BE2C (cell line): ENCODE data around the gene OR4P4. TPM values are rescaled to one million over a fixed set of nuclear protein-coding genes. Genes with fewer than 3 reads are reported as not detected.

Experiments used
- DNase-seq: peaks from one replicate; pipeline ENCODE4 v3.0.0-alpha.2; 2020
- H3K27me3 ChIP-seq: fragments of 250-450 bp; sonication (Bioruptor Pico); 2 replicates; pipeline ENCODE4 v1.5.1; 2020; ENCODE audit warnings: mild to moderate bottlenecking
- H3K36me3 ChIP-seq: fragments of 250-450 bp; sonication (Bioruptor Pico); 2 replicates; pipeline ENCODE4 v1.5.1; 2020; ENCODE audit warnings: mild to moderate bottlenecking
- H3K4me1 ChIP-seq: fragments of 250-450 bp; sonication (Bioruptor Pico); 2 replicates; pipeline ENCODE4 v1.5.1; 2020
- H3K4me3 ChIP-seq: 2 replicates; pipeline ENCODE4 v1.5.1; 2011; ENCODE audit warnings: low read depth, low read length
- H3K9me3 ChIP-seq: fragments of 250-450 bp; sonication (Bioruptor Pico); 2 replicates; pipeline ENCODE4 v1.5.1; 2020
- polyA plus RNA-seq: library from polyadenylated mRNA; unstranded; fragments of >200 nt; gene quantifications from one replicate; pipeline ENCODE4 v1.2.1, GENCODE V29; 2012; ENCODE audit warnings: low read depth, missing spikeins; ENCODE audit not compliant: insufficient read length, insufficient read depth
- TF ChIP-seq, protein P1 (sequence below): IDR thresholded peaks from 2 replicates; pipeline ENCODE4 v1.5.1; 2012; ENCODE audit warnings: mild to moderate bottlenecking, low read depth, low read length

OR4P4 gene
- not detected for polyA plus RNA-seq

DNA sequence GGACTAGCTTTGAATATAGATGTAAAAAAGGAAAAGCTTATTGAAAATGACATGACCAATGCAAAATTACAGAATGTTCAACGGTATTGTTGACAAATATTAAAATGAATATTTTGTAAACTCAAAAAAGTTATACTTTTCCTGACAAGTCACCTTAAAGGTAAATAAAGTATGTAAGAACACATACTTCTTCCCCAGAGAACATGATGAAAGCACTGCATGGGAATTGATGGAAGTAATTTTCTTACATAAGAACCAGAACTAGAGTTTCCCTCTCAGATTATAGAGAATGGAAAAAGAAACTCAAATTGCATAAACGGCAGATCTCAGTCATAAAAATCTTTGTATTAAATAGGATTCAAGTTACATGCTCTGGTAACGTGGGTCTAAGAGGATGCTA is at the start of gene OR4P4:
OR4P4 (plus strand) TSS at position 301 of the 400 bp plus-strand sequence.
- Histone ChIP-seq H3K4me3 (no peak within 1 kb of the TSS), H3K9me3 (no peaks in the 10 kb centered on the region), H3K27me3 (no peaks in the 10 kb centered on the region), H3K4me1 (no peaks in the 10 kb centered on the region), H3K36me3 (no peaks in the 10 kb centered on the region)
- DNase-seq, result no peak
- TF ChIP-seq, protein P1, sequence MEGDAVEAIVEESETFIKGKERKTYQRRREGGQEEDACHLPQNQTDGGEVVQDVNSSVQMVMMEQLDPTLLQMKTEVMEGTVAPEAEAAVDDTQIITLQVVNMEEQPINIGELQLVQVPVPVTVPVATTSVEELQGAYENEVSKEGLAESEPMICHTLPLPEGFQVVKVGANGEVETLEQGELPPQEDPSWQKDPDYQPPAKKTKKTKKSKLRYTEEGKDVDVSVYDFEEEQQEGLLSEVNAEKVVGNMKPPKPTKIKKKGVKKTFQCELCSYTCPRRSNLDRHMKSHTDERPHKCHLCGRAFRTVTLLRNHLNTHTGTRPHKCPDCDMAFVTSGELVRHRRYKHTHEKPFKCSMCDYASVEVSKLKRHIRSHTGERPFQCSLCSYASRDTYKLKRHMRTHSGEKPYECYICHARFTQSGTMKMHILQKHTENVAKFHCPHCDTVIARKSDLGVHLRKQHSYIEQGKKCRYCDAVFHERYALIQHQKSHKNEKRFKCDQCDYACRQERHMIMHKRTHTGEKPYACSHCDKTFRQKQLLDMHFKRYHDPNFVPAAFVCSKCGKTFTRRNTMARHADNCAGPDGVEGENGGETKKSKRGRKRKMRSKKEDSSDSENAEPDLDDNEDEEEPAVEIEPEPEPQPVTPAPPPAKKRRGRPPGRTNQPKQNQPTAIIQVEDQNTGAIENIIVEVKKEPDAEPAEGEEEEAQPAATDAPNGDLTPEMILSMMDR, result no peak

DNA sequence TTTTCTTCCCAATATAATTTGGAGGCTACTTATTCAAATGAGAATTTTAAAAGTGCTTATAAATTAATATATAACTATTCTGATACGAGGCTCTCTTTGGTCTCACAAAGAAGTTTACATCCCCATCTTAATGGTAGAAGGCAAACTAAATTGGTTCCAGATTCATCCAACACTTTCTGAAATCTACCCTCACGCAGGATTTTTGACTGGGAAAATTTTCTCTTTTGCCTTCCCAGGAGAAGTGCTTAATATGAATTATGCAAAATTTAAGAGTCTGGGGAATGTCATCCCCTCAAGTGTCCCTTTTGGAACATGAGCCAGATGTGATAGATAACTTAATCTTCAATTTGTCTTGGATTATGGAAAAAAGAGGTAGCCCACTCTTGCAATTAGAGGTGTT is 27.4 kb upstream of the OR4P4 start, which contains the start of gene OR4C11:
OR4C11 (minus strand) TSS at position 101 of the 400 bp plus-strand sequence. CDS start 3,272 bp downstream, outside the sequence.
- no peaks in the 10 kb centered on the region for H3K4me1 ChIP-seq
- no peak for DNase-seq
- H3K9me3 ChIP-seq, result no peaks in the 10 kb centered on the region
- TF ChIP-seq, protein P1, result no peak
- no peak within 1 kb of the TSS for H3K4me3 ChIP-seq
- no peaks in the 10 kb centered on the region for H3K36me3 ChIP-seq
- H3K27me3 ChIP-seq, result no peaks in the 10 kb centered on the region

DNA sequence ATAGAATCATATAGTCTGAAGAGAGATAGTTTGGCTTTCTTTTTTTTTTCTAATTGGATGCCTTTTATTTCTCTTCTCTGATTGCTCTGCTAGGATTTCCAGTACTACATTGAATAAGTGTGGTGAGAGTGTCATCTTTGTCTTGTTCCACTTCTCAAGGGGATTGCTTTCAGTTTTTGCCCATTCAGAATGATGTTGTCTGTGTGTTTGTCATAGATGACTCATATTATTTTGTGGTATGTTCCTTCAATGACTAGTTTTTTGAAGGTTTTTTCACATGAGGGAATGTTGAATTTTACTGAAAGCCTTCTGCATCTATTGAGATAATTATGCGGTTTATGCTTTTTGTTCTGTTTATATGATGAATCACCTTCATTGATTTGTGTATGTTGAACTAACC is 10.4 kb upstream of the OR4P4 start:
- no peaks in the 10 kb centered on the region for H3K27me3 ChIP-seq
- H3K36me3 ChIP-seq, result no peaks in the 10 kb centered on the region
- no peak for DNase-seq
- no peaks in the 10 kb centered on the region for H3K9me3 ChIP-seq
- H3K4me3 ChIP-seq, result no peak overlapping the region
- no peaks in the 10 kb centered on the region for H3K4me1 ChIP-seq
- TF ChIP-seq, protein P1, result no peak

DNA sequence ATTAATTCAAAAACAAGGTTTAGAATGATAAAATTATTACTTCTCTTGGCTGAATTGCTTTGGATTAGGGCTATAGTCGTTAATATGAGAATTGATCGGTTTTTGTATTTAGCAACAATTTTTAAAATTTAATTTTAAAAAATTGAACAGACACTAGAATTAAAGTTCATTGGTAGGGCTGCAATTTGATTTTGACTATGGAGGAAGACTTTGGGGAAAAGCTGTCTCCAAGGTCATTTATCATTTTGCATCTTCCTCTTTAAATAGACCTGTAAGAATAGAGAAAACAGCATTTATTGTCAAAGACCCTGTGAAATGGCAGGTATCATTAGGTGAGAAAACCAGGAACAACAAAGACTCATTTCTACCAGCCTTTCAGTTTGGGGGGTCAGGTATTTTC is 13.1 kb downstream of the OR4P4 start, which contains the start of gene OR4S2:
OR4S2 (plus strand) TSS at position 301 of the 400 bp plus-strand sequence. CDS start 2,577 bp downstream, outside the sequence.
- DNase-seq, result no peak
- TF ChIP-seq, protein P1, result no peak
- Histone ChIP-seq H3K36me3 (no peaks in the 10 kb centered on the region), H3K4me3 (no peak within 1 kb of the TSS), H3K9me3 (no peaks in the 10 kb centered on the region), H3K27me3 (no peaks in the 10 kb centered on the region), H3K4me1 (no peaks in the 10 kb centered on the region)

DNA sequence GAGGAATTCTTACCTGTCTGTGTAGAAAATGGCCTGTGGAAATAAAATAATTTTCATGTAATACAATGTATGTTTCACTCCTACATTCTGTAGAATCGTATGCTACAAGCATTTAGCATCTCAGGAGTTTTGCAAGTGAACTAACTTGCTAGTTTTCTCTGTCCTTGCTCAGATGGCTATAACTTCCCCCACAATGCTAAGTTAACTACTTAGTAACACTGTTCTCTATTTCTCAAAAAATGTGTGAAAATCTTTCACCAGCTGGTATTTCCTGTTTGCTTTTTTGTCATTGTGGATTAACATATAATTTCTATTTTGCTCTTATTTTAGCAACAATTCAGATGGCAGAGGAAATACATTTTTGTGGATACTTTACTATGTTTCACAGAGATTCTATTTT is 17.6 kb downstream of the OR4P4 start:
- no peaks in the 10 kb centered on the region for H3K9me3 ChIP-seq
- H3K4me1 ChIP-seq, result no peaks in the 10 kb centered on the region
- H3K27me3 ChIP-seq, result no peaks in the 10 kb centered on the region
- H3K4me3 ChIP-seq, result no peak overlapping the region
- TF ChIP-seq, protein P1, result no peak
- DNase-seq, result no peak
- H3K36me3 ChIP-seq, result no peaks in the 10 kb centered on the region

DNA sequence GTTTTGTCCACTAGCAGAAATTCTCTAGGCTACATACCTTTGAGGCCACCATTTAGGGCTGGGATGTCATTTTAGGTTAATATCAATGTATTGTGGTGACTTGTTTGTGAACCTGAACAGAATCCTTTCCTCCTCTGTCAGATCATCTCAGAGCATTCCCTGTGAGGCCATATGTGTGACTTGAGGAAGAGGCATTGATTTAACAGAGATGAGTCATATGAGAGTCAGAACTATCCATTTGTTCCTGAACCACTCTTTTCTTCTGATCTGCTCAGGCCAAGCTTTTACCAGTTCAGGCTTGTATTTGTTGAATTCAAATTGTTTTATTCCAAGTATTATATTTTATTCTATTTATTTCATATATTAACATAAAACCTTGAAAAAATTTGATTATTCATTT is 20.2 kb downstream of the OR4P4 start:
- H3K9me3 ChIP-seq, result no peaks in the 10 kb centered on the region
- no peaks in the 10 kb centered on the region for H3K27me3 ChIP-seq
- no peaks in the 10 kb centered on the region for H3K4me1 ChIP-seq
- H3K4me3 ChIP-seq, result no peak overlapping the region
- H3K36me3 ChIP-seq, result no peaks in the 10 kb centered on the region
- no peak for DNase-seq
- TF ChIP-seq, protein P1, result no peak
